ENCODE data around the gene WFDC12. TPM values are rescaled to one million over a fixed set of nuclear protein-coding genes. Genes with fewer than 3 reads are reported as not detected.

The WFDC12 gene
- total RNA-seq, 2 experiments from 2014 or later = not detected

- H3K36me3 Mint-ChIP-seq = no peaks in the 10 kb centered on the region
- peaks cover 3% of the 10 kb centered on the region for H3K4me1 Mint-ChIP-seq
- H3K27me3 Mint-ChIP-seq = peaks cover 3% of the 10 kb centered on the region
- no peak overlapping the region for H3K4me3 Mint-ChIP-seq
- H3K27ac Mint-ChIP-seq = no peak overlapping the region
- ATAC-seq = no peak
- no peak for DNase-seq
- CTCF ChIA-PET = interaction anchor here (0.6 to 12.3 kb wide), 16 partner anchors 10 to 1059 kb away, joined by 3 to 122 read pairs (median 4); no protein-coding TSS in a partner anchor
- no peaks in the 10 kb centered on the region for H3K9me3 Mint-ChIP-seq (ENCODE audit: low read depth)
Observed at GRCh38 chr20:45111799-45112471, 12.3 kb downstream of the WFDC12 start.

- peaks cover 3% of the 10 kb centered on the region for H3K4me1 Mint-ChIP-seq
- H3K9me3 Mint-ChIP-seq (ENCODE audit: low read depth) = no peaks in the 10 kb centered on the region
- peaks cover 7% of the 10 kb centered on the region for H3K27me3 Mint-ChIP-seq
- no peak overlapping the region for H3K4me3 Mint-ChIP-seq
- DNase-seq = no peak
- no peaks in the 10 kb centered on the region for H3K36me3 Mint-ChIP-seq
- ATAC-seq = no peak
- CTCF ChIA-PET = interaction anchor here (0.6 to 12.3 kb wide), 15 partner anchors 9 to 1060 kb away, joined by 3 to 122 read pairs (median 4); no protein-coding TSS in a partner anchor
- no peak overlapping the region for H3K27ac Mint-ChIP-seq
Observed at GRCh38 chr20:45111285-45111684, 13.0 kb downstream of the WFDC12 start.

- H3K36me3 Mint-ChIP-seq = no peaks in the 10 kb centered on the region
- peaks cover 3% of the 10 kb centered on the region for H3K4me1 Mint-ChIP-seq
- CTCF ChIA-PET = interaction anchor here (1.1 to 12.3 kb wide), 6 partner anchors 15 to 661 kb away, joined by 3 to 122 read pairs (median 15); no protein-coding TSS in a partner anchor
- no peak overlapping the region for H3K27ac Mint-ChIP-seq
- H3K4me3 Mint-ChIP-seq = no peak overlapping the region
- ATAC-seq (no peak), DNase-seq (no peak)
- no peaks in the 10 kb centered on the region for H3K9me3 Mint-ChIP-seq (ENCODE audit: low read depth)
- peaks cover 7% of the 10 kb centered on the region for H3K27me3 Mint-ChIP-seq
Observed at GRCh38 chr20:45110301-45110700, 14.0 kb downstream of the WFDC12 start.

GRCh38 chr20:45109634-45110033 is 14.6 kb downstream of the WFDC12 start:
- DNase-seq (no peak), ATAC-seq (no peak)
- H3K4me1 Mint-ChIP-seq = no peaks in the 10 kb centered on the region
- no peak overlapping the region for H3K27ac Mint-ChIP-seq
- CTCF ChIA-PET = interaction anchor here (0.5 to 12.3 kb wide), 6 partner anchors 14 to 662 kb away, joined by 3 to 122 read pairs (median 4); no protein-coding TSS in a partner anchor
- no peak overlapping the region for H3K4me3 Mint-ChIP-seq
- H3K27me3 Mint-ChIP-seq = peaks cover 12% of the 10 kb centered on the region
- H3K36me3 Mint-ChIP-seq = no peaks in the 10 kb centered on the region
- no peaks in the 10 kb centered on the region for H3K9me3 Mint-ChIP-seq (ENCODE audit: low read depth)

- DNase-seq = no peak
- no peak overlapping the region for H3K27ac Mint-ChIP-seq
- CTCF ChIA-PET = interaction anchor here (1.2 to 12.3 kb wide), 4 partner anchors 10 to 185 kb away, joined by 3 to 122 read pairs (median 4); no protein-coding TSS in a partner anchor
- H3K4me1 Mint-ChIP-seq = peaks cover 4% of the 10 kb centered on the region
- no peak for ATAC-seq
- no peaks in the 10 kb centered on the region for H3K36me3 Mint-ChIP-seq
- no peak overlapping the region for H3K4me3 Mint-ChIP-seq
- peaks cover 35% of the 10 kb centered on the region for H3K27me3 Mint-ChIP-seq
- H3K9me3 Mint-ChIP-seq (ENCODE audit: low read depth) = no peaks in the 10 kb centered on the region
Observed at GRCh38 chr20:45105317-45105716, 18.9 kb downstream of the WFDC12 start.

GRCh38 chr20:45104786-45105185 is 19.5 kb downstream of the WFDC12 start:
- ATAC-seq = no peak
- no peaks in the 10 kb centered on the region for H3K36me3 Mint-ChIP-seq
- DNase-seq = no peak
- H3K4me1 Mint-ChIP-seq = peaks cover 4% of the 10 kb centered on the region
- no peak overlapping the region for H3K27ac Mint-ChIP-seq
- H3K4me3 Mint-ChIP-seq = no peak overlapping the region
- peaks cover 40% of the 10 kb centered on the region for H3K27me3 Mint-ChIP-seq
- H3K9me3 Mint-ChIP-seq (ENCODE audit: low read depth) = no peaks in the 10 kb centered on the region
- CTCF ChIA-PET = interaction anchor here (1.2 to 12.3 kb wide), 3 partner anchors 9 to 61 kb away, joined by 4 to 122 read pairs (median 8); no protein-coding TSS in a partner anchor

GRCh38 chr20:45103072-45103471 is 21.2 kb downstream of the WFDC12 start:
- Mint-ChIP-seq H3K4me1 (peaks cover 10% of the 10 kb centered on the region), H3K27ac (no peak overlapping the region), H3K36me3 (no peaks in the 10 kb centered on the region), H3K4me3 (no peak overlapping the region), H3K9me3 (ENCODE audit: low read depth) (no peaks in the 10 kb centered on the region), H3K27me3 (peaks cover 54% of the 10 kb centered on the region)
- DNase-seq (no peak), ATAC-seq (no peak)
- CTCF ChIA-PET = interaction anchor here (1.1 to 2.1 kb wide), 3 partner anchors 8 to 209 kb away, joined by 3 to 8 read pairs (median 5); no protein-coding TSS in a partner anchor

GRCh38 chr20:45101333-45101850 is 22.9 kb downstream of the WFDC12 start:
- no peak overlapping the region for H3K4me3 Mint-ChIP-seq
- CTCF ChIA-PET = interaction anchor here (1.8 to 7.4 kb wide), 2 partner anchors 191 to 352 kb away, joined by 4 to 84 read pairs; no protein-coding TSS in a partner anchor

GRCh38 chr20:45100563-45101245 is 23.6 kb downstream of the WFDC12 start, which contains the start of gene KCNS1:
Gene KCNS1, minus strand, starts transcription at chr20:45101127. Its CDS starts 1,891 bp downstream, at chr20:45099236.
- Mint-ChIP-seq H3K27me3 (peaks cover 58% of the 10 kb centered on the region), H3K36me3 (no peaks in the 10 kb centered on the region), H3K4me3 (no peak within 1 kb of the TSS), H3K9me3 (ENCODE audit: low read depth) (no peaks in the 10 kb centered on the region), H3K27ac (no peak within 1 kb of the TSS), H3K4me1 (peaks cover 17% of the 10 kb centered on the region)
- CTCF ChIA-PET = interaction anchor here (1.1 to 10.5 kb wide), 5 partner anchors 10 to 670 kb away, joined by 4 to 122 read pairs (median 5); partner anchors contain the start of gene WFDC5
- no peak for DNase-seq
- ATAC-seq = no peak

More at GRCh38 chr20:45101333-45101850, 22.9 kb downstream of the WFDC12 start:
- no peak overlapping the region for H3K27ac Mint-ChIP-seq
- no peaks in the 10 kb centered on the region for H3K36me3 Mint-ChIP-seq
- H3K9me3 Mint-ChIP-seq (ENCODE audit: low read depth) = no peaks in the 10 kb centered on the region
- DNase-seq (no peak), ATAC-seq (no peak)
- H3K27me3 Mint-ChIP-seq = peaks cover 58% of the 10 kb centered on the region
- H3K4me1 Mint-ChIP-seq = peaks cover 15% of the 10 kb centered on the region

- peak overlapping the region; percentile 24 for H3K4me3 Mint-ChIP-seq
- peak; percentile 37 for ATAC-seq
- peaks cover 18% of the 10 kb centered on the region for H3K4me1 Mint-ChIP-seq
- H3K9me3 Mint-ChIP-seq (ENCODE audit: low read depth) = no peaks in the 10 kb centered on the region
- no peak for DNase-seq
- CTCF ChIA-PET = interaction anchor here (0.6 to 10.5 kb wide), 14 partner anchors 12 to 339 kb away, joined by 3 to 150 read pairs (median 10); partner anchors contain the start of genes SYS1 and WFDC5
- H3K27me3 Mint-ChIP-seq = peaks cover 49% of the 10 kb centered on the region
- no peaks in the 10 kb centered on the region for H3K36me3 Mint-ChIP-seq
- H3K27ac Mint-ChIP-seq = no peak overlapping the region
Observed at GRCh38 chr20:45098103-45098773, 26.0 kb downstream of the WFDC12 start.

- Mint-ChIP-seq H3K36me3 (no peaks in the 10 kb centered on the region), H3K27me3 (peaks cover 46% of the 10 kb centered on the region), H3K9me3 (ENCODE audit: low read depth) (no peaks in the 10 kb centered on the region), H3K4me3 (peak overlapping the region; percentile 19), H3K27ac (peak overlapping the region; percentile 45), H3K4me1 (peaks cover 18% of the 10 kb centered on the region)
- CTCF ChIA-PET = interaction anchor here (0.6 to 10.5 kb wide), 22 partner anchors 11 to 339 kb away, joined by 3 to 150 read pairs (median 10); partner anchors contain the start of genes SYS1 and WFDC5
- ATAC-seq (peak; percentile 68), DNase-seq (peak; percentile 72)
Observed at GRCh38 chr20:45097485-45098102, 26.7 kb downstream of the WFDC12 start.

- no peak for DNase-seq
- CTCF ChIA-PET = interaction anchor here (0.6 to 10.5 kb wide), 35 partner anchors 10 to 674 kb away, joined by 3 to 150 read pairs (median 6); partner anchors contain the start of genes SYS1 and WFDC5
- H3K36me3 Mint-ChIP-seq = no peaks in the 10 kb centered on the region
- H3K4me1 Mint-ChIP-seq = peaks cover 18% of the 10 kb centered on the region
- peaks cover 41% of the 10 kb centered on the region for H3K27me3 Mint-ChIP-seq
- no peak overlapping the region for H3K27ac Mint-ChIP-seq
- H3K9me3 Mint-ChIP-seq (ENCODE audit: low read depth) = no peaks in the 10 kb centered on the region
- H3K4me3 Mint-ChIP-seq = no peak overlapping the region
- no peak for ATAC-seq
Observed at GRCh38 chr20:45096781-45097180, 27.5 kb downstream of the WFDC12 start.
